ENCODE data around the gene TK2.
"Not testable (repeated sequence)": the region's sequence is repeated elsewhere in the genome, so short reads cannot be mapped to it uniquely, and the experiment has no call there.

The TK2 gene

DNA sequence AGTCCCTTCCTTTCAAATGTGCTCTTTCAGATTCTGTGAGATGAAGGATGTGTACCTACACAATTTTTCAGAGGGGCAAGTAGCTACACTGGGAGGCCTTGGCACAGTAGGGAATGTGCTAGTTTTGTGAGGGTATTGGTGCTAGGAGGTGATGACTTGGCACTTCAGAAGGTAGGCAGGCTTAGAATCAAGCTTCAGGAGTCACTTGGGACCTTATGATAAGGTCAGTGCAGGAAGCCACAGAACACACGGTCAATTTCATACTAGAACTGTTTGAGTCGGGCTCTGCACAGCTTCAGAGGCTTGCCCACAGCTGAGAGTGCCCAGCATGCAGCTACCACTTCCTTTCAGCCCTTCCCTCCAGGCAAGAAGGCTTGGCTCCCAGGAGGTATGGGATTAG is 22.4 kb upstream of the TK2 start:
- no peak for DNase-seq

DNA sequence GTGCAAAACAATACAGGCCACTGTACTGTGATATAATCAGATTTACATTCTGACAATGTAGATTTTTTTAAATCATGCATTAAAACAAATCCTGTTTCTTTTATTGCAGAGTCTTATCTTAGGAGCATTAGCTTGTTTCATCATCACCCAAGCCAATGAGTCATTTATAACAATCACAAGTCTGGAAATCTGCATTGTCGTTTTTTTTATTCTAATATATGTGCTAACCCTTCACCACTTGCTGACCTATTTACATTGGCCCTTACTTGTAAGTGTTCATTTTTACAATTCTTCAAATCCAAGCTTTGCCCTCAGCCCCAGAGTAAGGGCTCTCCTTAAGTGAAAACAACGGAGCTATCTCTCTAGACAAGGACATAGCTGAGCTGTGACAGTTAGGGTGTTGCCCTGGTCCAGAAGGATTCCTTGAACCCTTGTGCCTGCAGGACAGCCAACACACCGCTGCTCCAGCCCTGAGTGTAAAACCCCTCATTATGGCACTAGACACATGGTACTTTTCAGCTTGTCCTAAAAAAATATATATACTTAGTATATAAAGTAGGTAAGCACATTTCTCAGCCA is 20.0 kb upstream of the TK2 start:
- DNase-seq: no peak

DNA sequence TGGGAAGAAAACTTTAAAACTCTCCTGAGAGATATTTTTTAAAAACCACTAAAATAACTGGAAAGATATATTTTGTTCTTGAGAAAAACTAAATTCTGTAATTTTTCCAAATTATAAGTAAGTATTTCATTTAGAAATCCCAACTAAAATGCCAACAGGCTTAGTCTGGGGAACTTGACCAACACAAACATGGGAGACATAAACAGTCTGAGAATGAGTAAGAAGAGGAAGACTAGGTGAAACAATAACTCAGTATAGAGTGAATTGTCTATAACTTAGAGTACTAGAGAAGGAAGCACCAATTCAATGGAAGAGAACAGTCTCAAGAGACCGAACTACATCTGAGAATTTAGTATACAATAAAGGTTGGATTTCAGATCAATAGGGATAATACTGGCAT is 19.2 kb upstream of the TK2 start:
- DNase-seq: no peak

DNA sequence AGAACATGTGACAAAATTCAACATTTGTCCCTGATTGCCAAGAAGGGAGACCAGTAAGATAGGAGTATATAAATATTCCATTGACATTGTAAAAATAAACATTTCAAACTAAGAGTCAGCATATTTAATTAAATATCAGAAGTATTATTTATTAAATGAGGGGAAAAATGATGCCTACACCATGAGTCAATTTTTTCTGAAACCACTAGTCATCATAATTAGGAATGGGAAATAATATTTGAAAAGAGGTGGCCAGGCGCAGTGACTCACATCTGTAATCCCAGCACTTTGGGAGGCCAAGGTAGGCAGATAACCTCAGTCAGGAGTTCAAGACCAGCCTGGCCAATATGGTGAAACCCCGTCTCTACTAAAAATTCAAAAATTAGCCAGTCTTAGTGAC is 18.4 kb upstream of the TK2 start:
- DNase-seq: no peak

DNA sequence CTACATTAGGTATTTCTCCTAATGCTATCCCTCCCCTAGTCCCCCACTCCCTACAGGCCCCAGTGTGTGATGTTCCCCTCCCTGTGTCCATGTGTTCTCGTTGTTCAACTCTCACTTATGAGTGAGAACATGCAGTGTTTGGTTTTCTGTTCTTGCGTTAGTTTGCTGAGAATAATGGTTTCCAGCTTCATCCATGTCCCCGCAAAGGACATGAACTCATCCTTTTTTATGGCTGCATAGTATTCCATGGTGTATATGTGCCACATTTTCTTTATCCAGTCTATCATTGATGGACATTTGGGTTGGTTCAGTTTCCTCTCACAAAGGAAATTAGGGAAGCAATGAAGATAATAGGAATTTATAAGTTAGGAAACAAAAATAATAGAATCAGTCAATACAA is 17.3 kb upstream of the TK2 start:
- not testable (repeated sequence) for DNase-seq

DNA sequence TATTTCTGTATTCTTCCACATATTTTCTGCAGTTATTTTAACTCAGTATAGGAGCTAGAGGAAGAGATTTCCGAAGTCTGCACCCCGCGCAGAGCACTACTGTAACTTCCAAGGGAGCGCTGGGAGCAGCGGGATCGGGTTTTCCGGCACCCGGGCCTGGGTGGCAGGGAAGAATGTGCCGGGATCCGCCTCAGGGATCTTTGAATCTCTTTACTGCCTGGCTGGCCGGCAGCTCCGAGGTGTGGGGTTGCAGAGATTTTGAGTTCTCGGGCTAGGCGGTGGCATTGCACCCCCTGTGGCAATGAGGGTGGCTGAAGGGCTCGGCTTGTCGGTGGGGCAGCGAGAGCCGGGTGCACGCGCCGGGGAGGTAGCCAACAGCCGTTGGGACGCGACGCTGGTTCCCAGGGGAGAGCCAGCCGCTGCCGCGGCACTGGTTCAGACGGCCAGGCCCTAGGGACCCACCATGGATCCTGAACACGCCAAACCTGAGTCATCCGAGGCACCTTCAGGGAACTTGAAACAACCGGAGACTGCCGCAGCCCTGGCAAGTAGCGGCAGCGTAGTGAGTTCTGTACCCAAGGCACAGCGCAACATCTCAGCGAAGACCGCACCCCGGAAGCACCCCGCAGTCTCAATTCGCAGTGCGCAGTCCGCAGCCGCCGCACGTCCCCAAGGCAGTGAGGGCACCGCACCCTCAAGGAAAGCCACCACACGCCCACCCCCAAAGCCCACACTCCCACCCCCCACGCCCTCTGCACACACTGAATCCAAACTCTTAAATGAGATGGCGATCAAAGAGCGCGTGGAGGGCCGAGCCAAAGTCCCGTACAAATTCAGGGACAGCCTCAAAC is 16.4 kb upstream of the TK2 start, which contains the start of gene CMTM1:
Gene CMTM1 (plus strand): TSS at position 389 of the 851 bp plus-strand sequence. CDS start 75 bp downstream, at position 464.
- DNase-seq: no peak

DNA sequence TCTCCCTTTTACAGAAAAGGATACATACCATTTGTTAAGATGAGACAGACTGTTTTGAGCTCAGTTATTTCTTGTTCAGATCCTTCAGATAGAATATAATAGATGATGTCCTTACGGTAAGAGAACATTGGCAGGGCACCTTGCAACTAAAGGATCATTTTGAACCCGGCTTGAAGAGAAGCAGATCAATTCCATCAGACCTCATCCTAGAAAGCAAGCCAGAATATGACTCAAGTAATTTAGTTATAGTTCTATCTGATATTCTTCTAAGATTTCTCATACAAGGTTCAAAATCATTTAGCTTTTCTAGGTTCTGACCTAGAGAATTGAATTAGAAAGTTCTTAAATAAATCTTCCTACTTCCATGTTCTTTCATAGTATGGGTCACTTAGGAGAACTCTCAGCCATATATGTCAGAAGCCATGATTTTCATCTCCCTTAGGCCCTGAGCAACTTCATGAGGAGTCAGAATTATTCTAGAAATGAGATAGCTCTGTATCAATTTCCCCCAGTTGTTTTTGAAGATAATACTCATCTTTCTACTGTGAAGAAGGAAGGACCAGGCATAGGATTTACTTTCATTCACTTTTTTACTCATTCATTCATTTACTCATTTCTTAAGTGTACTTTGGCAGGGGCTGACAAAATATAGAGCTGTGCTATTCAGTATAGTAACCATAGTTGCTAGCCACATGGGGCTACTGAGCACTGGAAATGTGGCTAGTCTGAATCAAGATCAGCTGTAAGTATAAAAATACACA is 13.8 kb upstream of the TK2 start:
- DNase-seq: no peak

DNA sequence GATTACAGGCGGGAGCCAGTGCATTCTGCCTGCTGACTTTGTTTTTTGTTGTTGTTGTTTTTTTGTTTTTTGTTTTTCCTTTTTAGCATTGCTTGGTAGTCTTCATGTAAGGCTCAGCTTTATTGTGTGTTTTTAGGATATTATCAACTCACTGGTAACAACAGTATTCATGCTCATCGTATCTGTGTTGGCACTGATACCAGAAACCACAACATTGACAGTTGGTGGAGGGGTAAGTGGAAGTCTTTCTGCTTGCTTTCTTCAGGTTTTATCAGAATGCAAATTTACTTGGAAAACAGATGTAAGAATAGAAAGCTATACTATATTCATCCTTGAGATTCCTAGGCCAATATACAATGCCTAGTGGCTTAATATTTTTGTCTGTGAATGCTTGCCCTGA is 13.1 kb upstream of the TK2 start:
- no peak for DNase-seq

DNA sequence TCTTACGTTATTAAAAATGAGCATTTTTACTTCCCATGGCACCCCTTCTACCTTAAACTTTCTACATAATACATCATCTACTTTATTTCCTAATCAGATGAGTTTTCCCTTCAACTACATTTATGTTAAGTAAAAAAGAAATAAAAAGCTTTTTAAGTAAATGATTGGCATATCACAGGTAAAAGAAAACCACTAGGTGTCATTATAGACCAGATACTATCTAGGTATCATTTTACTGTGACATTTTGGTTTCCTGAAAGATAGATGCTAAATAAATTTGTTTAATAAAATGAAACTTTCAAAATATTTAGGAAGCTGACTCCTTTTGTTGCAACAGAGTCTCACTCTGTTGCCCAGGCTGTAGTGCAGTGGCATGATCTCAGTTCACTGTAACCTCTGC is 12.5 kb upstream of the TK2 start:
- no peak for DNase-seq

DNA sequence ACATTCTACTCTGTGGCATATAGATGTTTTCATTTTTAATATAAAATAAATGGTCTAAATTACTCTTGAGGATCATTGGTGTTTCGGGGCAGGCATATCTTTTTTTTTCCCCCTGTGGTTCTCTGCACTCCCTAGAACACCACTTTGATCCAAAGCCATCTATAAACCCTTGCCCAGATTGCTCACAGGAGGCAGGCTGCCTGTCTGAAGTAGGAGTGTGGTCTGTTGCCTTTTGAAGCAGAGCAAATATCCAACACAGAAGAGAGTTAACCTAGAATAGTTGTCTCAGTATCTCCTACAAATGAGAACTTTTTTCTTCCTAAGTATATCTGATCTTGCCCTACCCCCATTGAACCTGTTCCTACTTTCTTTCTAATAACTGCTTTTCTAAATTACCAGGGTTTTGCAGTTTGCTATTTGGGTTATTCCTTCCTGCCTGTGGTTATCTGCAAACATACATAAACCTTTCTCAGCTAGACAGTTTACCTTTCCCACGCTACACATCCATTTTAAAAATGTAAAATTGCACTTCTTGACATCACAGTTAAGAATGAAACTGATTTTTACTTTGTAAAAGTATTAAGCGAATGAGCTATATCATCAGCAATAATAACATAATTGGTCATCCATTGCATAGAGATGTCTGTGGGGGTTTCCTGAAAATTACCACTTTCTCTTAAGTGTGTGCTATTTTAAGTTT is 11.6 kb upstream of the TK2 start:
- no peak for DNase-seq

DNA sequence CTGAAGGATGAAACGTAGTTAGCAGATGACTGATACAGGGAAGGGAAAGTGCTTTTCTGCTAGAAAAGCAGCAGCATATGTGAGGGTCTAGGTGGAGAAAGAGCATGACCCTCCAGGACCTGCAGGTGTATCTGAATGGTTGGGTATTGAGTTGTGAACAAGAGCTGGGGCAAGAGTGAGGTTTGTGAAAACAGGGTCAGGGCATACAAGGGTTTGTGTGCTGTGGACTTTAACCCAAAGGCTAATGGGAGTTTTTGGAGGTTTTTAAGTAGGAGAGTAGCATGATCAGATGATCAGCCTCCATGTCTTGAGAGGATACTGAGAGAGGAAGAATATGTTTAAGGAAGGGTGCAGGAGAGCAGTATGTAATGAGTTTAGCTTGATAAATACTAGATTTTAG is 10.2 kb upstream of the TK2 start:
- DNase-seq: no peak

DNA sequence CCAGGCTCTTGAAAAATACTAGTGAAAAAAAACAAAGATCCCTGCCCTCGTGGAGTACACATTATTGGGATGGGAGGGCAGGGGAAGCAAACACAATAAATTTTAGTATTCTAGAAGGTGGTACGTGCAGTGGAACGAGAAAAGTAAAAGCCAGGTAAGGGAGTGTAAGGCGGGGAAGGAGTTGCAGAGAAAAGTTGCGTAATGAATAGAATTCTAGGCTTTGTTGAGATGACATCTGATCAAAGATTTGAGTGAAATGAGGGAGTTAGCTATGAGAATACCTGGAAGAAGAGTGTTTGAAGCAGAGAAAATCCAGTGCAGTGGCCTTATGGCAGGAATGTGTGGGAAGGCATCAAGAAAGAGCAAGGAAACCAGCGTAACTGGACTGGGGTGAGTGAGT is 4.6 kb upstream of the TK2 start:
- no peak for DNase-seq

DNA sequence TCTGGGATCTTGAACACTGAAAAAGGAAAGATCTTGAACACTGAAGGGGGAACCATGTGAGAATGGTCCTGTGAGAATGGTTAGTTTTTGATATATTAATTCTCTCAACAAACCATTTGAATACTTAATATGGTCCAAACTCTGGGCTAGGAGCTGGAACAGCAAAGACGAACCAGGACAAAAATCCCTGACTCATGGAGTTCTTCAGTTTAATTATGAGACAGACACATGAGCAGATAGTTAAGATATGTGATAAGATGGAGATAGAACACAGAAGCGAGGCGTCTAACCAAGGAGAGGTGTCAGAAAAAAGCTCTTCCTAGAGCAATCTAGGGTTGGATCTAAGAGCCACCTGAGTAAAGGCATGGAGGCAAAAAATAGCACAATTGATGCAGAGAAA is 4.1 kb upstream of the TK2 start:
- no peak for DNase-seq

DNA sequence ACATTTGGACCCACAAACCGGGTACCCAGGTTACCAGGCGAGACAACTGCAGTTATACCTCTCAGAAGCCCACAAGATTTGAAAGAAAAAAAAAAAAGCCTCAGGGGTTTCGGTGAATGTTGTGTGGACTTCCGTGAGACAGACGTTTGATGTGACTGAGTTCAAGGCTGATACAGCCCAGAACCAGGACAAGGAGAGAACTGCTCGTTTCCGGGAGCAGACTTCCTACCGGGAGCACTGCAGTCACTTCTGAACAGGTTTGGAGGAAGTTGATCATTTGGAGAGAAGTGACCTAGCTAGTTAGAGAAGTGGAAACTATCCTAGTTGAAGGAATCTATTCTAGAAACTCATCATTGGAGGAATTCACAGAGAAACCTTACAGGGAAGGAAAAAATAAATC is 3.3 kb upstream of the TK2 start:
- no peak for DNase-seq

DNA sequence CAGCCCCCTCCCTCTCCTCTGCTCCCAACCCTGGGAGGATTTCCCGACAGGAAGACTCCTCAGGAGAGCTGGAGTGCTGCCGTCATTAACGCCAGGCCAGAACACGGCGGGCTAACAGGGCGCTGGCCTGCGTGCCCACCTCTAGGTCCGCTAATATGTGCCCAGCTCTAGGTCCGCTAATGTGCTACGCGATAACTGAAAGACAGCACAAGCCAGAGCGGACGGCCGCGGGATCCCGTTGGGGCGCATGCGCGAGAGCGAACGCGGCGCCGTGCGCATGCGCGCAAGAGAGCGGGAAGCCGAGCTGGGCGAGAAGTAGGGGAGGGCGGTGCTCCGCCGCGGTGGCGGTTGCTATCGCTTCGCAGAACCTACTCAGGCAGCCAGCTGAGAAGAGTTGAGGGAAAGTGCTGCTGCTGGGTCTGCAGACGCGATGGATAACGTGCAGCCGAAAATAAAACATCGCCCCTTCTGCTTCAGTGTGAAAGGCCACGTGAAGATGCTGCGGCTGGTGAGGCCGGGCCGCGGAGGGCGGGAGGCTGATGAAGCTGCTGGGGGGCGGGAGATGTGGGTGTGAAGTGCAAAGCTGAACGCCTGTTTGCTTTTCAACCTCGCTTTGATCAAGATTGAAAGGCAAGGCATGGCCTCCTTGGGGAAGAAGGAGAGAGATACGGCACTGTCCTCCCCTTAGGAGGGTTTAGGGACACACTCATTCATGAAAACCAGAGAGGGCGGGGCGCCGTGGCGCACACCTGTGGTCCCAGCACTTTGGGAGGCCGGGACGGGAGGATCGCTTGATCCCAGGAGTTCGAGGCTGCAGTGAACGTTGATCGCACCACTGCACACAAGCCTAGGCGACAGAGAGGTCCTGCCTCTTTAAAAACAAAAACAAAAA is 2.6 kb upstream of the TK2 start, which contains the start of gene CKLF:
Gene CKLF (plus strand): TSS at position 291 of the 892 bp plus-strand sequence. CDS start 140 bp downstream, at position 431.
- peak; percentile 88 for DNase-seq

DNA sequence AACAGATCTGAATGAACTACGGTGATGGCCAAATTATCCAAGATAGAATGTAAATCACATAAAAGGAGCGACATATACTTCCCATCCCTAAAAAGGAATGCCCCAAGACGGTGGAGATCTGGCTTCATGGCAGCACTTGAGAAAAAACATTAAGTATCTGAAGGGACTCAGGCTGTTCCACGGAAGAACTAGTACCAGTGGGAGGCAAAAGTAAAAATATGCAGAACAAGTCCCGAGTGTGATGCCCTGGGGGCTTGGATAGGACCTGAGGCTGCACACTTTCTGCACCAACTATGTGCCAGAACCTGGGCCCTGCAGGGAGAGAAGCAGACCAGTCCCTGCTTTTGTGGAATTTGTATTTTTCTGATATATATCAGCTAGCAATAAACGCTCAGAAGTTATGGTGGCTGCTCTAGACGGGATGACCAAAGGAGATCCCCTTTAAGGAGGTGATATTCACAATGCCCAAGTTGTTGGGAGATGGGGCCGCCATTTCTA is 1.9 kb upstream of the TK2 start:
- DNase-seq: no peak

DNA sequence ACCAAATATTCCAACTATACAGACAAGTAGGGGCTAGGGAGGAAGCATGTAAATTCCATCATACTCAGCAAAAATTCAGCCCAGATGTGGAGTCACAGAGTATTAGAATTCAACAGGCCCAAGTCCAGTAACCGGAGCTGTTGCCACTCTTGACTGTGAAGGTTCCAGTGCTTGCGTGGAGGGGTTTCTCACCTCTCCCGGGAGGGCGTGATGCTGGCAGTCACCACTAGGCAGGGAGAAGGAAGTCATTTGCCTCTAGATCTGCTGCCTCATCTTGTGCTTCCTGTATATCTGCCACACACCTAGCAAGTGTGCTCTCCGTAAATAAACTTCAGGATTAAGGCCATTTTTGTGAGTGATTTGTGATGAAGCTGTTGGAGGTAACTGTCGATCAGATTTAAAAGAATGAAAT is 1.4 kb upstream of the TK2 start:
- DNase-seq: no peak

DNA sequence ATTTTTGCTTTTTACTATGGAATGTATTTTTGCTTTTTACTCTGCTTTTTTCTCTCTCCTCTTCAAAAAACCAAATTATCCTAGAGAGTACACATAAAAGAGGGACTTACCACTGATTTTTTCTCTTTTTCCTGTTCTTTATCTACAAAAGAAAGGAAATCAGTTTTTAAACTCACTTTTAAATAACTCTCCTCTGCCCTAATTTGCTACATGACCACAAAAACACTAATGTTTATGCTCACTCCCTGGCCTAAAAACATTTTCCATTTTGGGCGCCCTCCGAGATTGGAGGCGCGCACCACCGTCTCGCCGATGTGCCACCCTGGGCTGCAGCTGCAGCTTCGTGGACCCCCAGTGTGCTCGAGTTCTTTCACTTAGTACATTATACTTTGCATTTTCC is 1.1 kb downstream of the TK2 start:
- no peak for DNase-seq

DNA sequence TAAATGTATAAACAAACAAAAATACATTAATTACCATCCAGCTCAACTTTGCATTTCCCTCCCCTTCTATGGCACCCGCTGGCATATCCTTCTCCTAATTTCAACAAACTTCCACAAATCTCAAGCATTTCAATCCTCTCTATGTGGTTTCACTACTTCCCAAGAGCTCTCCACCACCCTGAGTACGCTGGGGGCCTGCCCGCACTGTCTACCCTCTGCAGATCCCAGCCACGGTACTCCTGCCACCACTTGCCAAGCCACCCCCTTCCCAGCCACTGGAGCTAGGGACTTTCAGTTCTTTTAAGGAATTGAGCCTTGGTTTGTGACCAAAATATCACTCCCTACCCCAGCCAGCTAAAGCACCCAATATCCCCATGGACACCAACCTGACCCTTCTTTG is 1.9 kb downstream of the TK2 start:
- no peak for DNase-seq

DNA sequence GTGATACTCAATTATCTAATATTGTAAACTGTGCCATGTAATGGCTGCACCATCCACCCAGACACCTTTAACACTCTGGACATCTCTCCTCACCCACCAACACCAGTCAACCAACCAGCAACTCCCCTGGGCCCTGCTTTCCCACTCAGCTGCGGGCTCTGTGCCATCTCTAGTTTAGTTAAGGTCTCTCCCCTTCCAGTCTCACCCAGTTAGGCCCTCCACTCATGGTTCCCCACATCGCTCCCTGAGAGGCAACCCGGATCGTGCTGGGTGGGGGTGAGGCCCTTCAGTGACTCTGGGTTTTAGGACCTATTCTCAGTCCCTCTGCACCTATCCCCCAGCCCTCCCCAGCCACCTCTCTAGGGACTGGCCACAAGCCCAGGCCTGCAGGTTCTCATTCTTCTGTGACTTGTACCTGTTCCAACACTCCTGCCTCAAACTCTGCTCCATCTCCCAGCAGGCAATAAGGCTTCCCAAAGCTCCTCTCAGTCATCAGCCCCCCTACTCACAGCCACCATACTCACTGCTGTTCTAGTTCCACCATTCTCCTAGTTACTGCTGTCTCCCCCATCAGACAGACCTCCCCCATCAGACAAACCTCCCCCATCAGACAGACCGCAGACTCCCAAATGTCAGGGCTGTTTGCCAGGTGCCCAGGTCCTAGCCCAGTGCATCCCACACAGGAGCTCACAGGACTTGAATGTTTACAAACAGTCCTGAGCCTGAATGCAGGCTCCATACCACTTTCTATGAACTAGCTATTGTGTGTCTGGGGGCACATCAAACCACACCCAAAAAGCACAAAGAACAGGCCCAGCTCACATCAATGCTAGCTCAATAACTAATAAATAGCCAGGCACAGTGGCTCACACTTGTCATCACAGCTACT is 2.6 kb downstream of the TK2 start:
- DNase-seq: no peak
